Measurements from ENCODE around the gene SCN3B.
A peak's percentile ranks its signal among the peaks of the same experiment; 100 is the strongest.

Gene SCN3B

GRCh38 chr11:123659311-123659710, 4.9 kb upstream of the SCN3B start:
- no peak overlapping the region for H3K27ac ChIP-seq
- TF ChIP-seq CTCF (IDR thresholded peaks at IDR 0.05), result no peak
- no peak overlapping the region for H3K4me3 ChIP-seq
- no peak for DNase-seq (ENCODE audit: low spot score)

- DNase-seq (ENCODE audit: low spot score), result no peak
- H3K27ac ChIP-seq, result no peak overlapping the region
- TF ChIP-seq CTCF (IDR thresholded peaks at IDR 0.05), result no peak
Observed at GRCh38 chr11:123653827-123654565, 428 bp downstream of the SCN3B start.

DNA sequence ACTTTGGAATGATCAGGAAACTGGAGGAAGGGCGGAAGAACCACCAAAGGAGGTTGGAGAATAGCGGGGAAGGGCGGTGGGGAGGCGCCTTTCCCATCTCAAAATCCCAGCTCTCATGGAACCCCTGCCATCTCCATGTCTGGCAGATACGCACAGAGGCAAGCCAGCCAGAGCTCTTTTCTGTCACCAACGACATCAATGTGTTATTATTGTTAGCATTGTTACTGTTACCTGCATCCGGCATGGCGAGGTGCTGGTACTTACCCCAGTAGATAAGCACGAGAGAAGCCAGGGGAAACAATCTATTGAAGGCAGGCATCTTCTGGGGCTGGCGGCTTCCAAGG, 969 bp downstream of the SCN3B start:
- no peak for DNase-seq (ENCODE audit: low spot score)
- Histone ChIP-seq H3K4me3 (peak overlapping the region; percentile 61), H3K27ac (no peak overlapping the region)
- no peak for TF ChIP-seq CTCF (IDR thresholded peaks at IDR 0.05)

More at GRCh38 chr11:123653827-123654565, 428 bp downstream of the SCN3B start:
- H3K4me3 ChIP-seq, result peak overlapping the region; percentile 61

GRCh38 chr11:123652599-123652998, 1.8 kb downstream of the SCN3B start:
- H3K4me3 ChIP-seq, result no peak overlapping the region
- H3K27ac ChIP-seq, result no peak overlapping the region
- TF ChIP-seq CTCF (IDR thresholded peaks at IDR 0.05), result no peak
- DNase-seq (ENCODE audit: low spot score), result no peak

DNA sequence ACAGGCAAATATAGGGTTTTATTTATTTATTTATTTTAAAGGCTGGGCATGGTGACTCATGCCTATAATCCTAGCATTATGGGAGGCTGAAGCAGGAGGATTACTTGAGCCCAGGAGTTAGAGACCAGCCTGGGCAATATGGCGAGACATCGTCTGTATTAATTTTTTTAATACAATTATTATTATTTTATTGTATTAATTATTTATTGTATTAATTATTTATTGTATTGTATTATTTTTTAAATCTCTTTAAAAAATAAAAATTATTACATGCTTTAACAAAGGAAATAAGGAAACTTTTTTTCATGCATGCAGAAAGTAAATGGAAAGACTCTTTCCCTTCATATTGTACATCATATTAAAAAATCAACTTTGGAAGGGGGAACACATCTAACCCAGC, 3.5 kb downstream of the SCN3B start:
- Histone ChIP-seq H3K27ac (no peak overlapping the region), H3K4me3 (no peak overlapping the region)
- no peak for DNase-seq (ENCODE audit: low spot score)
- no peak for TF ChIP-seq CTCF (IDR thresholded peaks at IDR 0.05)

- no peak overlapping the region for H3K27ac ChIP-seq
- no peak for TF ChIP-seq CTCF (IDR thresholded peaks at IDR 0.05)
- no peak overlapping the region for H3K4me3 ChIP-seq
- no peak for DNase-seq (ENCODE audit: low spot score)
Observed at GRCh38 chr11:123645286-123645975, 9.0 kb downstream of the SCN3B start.

DNA sequence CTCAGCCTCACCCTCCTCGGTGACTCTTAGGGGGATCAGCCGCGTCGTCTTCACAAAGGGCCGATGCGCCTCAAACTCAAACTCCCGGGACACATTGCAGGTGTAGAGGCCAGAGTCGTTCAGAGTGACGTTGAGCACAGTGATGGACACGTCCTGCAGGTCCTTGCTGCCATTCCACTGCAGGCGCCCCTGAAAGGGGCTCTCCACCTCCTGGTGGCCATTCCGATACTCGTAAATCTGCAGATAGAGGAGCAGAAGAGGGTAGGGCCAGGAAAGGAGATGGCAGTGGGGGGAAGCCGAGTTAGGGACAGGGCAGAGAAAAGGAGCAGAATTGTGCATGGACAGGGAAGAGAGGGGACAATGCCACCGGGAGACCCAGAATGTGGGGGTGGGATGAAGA, 12.0 kb downstream of the SCN3B start:
- no peak for DNase-seq (ENCODE audit: low spot score)
- Histone ChIP-seq H3K4me3 (no peak overlapping the region), H3K27ac (no peak overlapping the region)
- TF ChIP-seq CTCF (IDR thresholded peaks at IDR 0.05), result no peak
